Nucleus accumbens (tissue), 56 donors: Measurements from ENCODE around the gene HAUS7.

ENCODE experiments used
- DNase-seq, 56 donors: peaks; one replicate each; lab custom pipeline; 2025; lab: John Stamatoyannopoulos, UW

Gene HAUS7

GRCh38 chrX:153443476-153444332, 26.7 kb downstream of the HAUS7 start:
- DNase-seq: no peak

- no peak for DNase-seq
Observed at GRCh38 chrX:153442463-153442862, 27.9 kb downstream of the HAUS7 start.

- DNase-seq: no peak
Observed at GRCh38 chrX:153441981-153442380, 28.4 kb downstream of the HAUS7 start.

- no peak for DNase-seq
Observed at GRCh38 chrX:153441296-153441695, 29.1 kb downstream of the HAUS7 start.

- DNase-seq: no peak
Observed at GRCh38 chrX:153440556-153441135, 29.7 kb downstream of the HAUS7 start.

GRCh38 chrX:153439977-153440376, 30.4 kb downstream of the HAUS7 start:
- DNase-seq: no peak

- DNase-seq: peak in 13 of 56 donors; percentile 1 to 43 (median 4)
Observed at GRCh38 chrX:153438532-153438931, 31.8 kb downstream of the HAUS7 start.

- no peak for DNase-seq
Observed at GRCh38 chrX:153435845-153436244, 34.5 kb downstream of the HAUS7 start.

GRCh38 chrX:153434801-153435200, 35.6 kb downstream of the HAUS7 start:
- no peak for DNase-seq

GRCh38 chrX:153433781-153434285, 36.5 kb downstream of the HAUS7 start:
- DNase-seq: no peak

GRCh38 chrX:153433161-153433680, 37.2 kb downstream of the HAUS7 start:
- no peak for DNase-seq

GRCh38 chrX:153430796-153431195, 39.6 kb downstream of the HAUS7 start:
- DNase-seq: no peak

- DNase-seq: no peak
Observed at GRCh38 chrX:153426204-153426603, 44.2 kb downstream of the HAUS7 start.

GRCh38 chrX:153423652-153424051, 46.7 kb downstream of the HAUS7 start:
- DNase-seq: peak in 1 of 56 donors; percentile 1

- no peak for DNase-seq
Observed at GRCh38 chrX:153421856-153422255, 48.5 kb downstream of the HAUS7 start.

GRCh38 chrX:153420851-153421599, 49.4 kb downstream of the HAUS7 start:
- DNase-seq: no peak

- DNase-seq: no peak
Observed at GRCh38 chrX:153417637-153418036, 52.7 kb downstream of the HAUS7 start.

- DNase-seq: no peak
Observed at GRCh38 chrX:153416781-153417450, 53.5 kb downstream of the HAUS7 start.

- DNase-seq: no peak
Observed at GRCh38 chrX:153414856-153415510, 55.4 kb downstream of the HAUS7 start.

GRCh38 chrX:153413731-153414130, 56.6 kb downstream of the HAUS7 start:
- no peak for DNase-seq
